Measurements from ENCODE around the gene LPP. TPM values are rescaled to one million over a fixed set of nuclear protein-coding genes. Genes with fewer than 3 reads are reported as not detected.

LPP gene
- total and polyA plus RNA-seq, 2 of the 13 experiments (the other 11 are each of a cell fraction or from before 2014, with no cell fraction given), result 19.2 to 29.9 TPM

DNA sequence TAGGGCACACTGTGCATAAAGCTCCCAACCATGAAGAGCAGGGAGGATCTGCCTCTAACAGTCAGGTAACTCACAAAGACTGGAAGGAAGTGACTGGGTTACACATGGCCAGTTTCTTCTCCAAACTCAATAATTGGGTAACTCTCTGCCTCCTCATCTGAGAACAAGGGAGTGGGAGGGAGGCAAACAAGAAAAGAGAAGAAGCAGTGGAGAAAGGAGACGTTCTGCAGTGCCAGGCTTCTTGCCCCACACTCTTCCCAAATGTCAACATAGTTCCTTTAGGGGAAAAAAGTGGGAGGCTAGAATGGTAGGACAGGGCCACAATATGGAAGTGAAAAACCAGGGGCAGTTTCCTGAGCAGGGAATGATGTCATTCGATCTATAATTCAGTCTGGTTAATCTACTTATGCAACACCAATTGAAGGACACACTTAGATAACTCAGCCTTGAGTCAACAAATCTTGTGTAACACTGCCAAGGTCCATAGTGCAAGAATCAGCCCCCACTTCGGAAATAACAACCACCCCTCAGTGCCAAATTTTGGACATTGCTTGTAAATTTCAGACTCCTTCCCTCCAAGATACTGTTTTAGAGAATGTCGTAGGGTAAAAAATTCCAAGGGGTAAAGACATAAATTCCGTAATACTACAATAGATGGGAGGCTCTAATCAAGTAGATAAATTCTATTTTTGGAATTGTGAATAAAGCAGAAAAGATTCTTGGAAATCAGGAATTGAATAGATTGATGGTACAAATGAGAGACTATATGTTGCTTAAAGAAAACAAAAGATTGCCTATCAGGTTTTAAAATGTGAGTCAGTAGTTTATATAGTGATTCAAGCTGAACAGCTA, 143.0 kb downstream of the LPP start (continued):
- TF ChIP-seq, protein P1, sequence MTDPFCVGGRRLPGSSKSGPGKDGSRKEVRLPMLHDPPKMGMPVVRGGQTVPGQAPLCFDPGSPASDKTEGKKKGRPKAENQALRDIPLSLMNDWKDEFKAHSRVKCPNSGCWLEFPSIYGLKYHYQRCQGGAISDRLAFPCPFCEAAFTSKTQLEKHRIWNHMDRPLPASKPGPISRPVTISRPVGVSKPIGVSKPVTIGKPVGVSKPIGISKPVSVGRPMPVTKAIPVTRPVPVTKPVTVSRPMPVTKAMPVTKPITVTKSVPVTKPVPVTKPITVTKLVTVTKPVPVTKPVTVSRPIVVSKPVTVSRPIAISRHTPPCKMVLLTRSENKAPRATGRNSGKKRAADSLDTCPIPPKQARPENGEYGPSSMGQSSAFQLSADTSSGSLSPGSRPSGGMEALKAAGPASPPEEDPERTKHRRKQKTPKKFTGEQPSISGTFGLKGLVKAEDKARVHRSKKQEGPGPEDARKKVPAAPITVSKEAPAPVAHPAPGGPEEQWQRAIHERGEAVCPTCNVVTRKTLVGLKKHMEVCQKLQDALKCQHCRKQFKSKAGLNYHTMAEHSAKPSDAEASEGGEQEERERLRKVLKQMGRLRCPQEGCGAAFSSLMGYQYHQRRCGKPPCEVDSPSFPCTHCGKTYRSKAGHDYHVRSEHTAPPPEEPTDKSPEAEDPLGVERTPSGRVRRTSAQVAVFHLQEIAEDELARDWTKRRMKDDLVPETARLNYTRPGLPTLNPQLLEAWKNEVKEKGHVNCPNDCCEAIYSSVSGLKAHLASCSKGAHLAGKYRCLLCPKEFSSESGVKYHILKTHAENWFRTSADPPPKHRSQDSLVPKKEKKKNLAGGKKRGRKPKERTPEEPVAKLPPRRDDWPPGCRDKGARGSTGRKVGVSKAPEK (CRISPR knock-in tag; IDR thresholded peaks at IDR 0.05; ENCODE audit: borderline replicate concordance), result peak; percentile 71; the same call in 1 of the 2 replicates
- TF ChIP-seq KAT7 (CRISPR knock-in tag; IDR thresholded peaks at IDR 0.05; ENCODE audit: borderline replicate concordance) (peak; percentile 88), ZSCAN30 (CRISPR knock-in tag; IDR thresholded peaks at IDR 0.05) (0 out of 2 replicates have a peak, but pooled peaks have one; percentile 60), ASH2L (IDR thresholded peaks at IDR 0.05; ENCODE audit: insufficient read length, low read depth, low read length) (peak; percentile 69), HOXA3 (CRISPR knock-in tag; IDR thresholded peaks at IDR 0.05) (peak; percentile 92), GZF1 (CRISPR knock-in tag; IDR thresholded peaks at IDR 0.05) (peak; percentile 59; the same call in 1 of the 2 replicates), ATF7 (IDR thresholded peaks at IDR 0.05) (peak; percentile 97), ATF7 (CRISPR knock-in tag; IDR thresholded peaks at IDR 0.05) (peak; percentile 98), HDAC6 (IDR thresholded peaks at IDR 0.05; ENCODE audit: low read depth, low read length) (no peak), ZNF766 (CRISPR knock-in tag; IDR thresholded peaks at IDR 0.05; ENCODE audit: borderline replicate concordance) (peak; percentile 32; the same call in 1 of the 2 replicates), XBP1 (CRISPR knock-in tag; IDR thresholded peaks at IDR 0.05) (no peak), KLF9 (CRISPR knock-in tag; IDR thresholded peaks at IDR 0.05; ENCODE audit: low read depth) (peak; percentile 86; the same call in 1 of the 2 replicates), CHD4 (IDR thresholded peaks at IDR 0.05; ENCODE audit: borderline replicate concordance, low read length) (peak; percentile 93; the same call in 1 of the 2 replicates), ZBTB34 (CRISPR knock-in tag; IDR thresholded peaks at IDR 0.05) (peak; percentile 90; the same call in 1 of the 2 replicates), ZNF839 (CRISPR knock-in tag; IDR thresholded peaks at IDR 0.05; ENCODE audit: borderline replicate concordance) (no peak), ZNF264 (CRISPR knock-in tag; IDR thresholded peaks at IDR 0.05) (peak; percentile 88), RARA (CRISPR knock-in tag; IDR thresholded peaks at IDR 0.05) (peak; percentile 98), TRIM24 (CRISPR knock-in tag; IDR thresholded peaks at IDR 0.05) (peak; percentile 96), ZNF292 (CRISPR knock-in tag; IDR thresholded peaks at IDR 0.05; ENCODE audit: borderline replicate concordance, low read depth) (peak; percentile 90), TSC22D2 (CRISPR knock-in tag; IDR thresholded peaks at IDR 0.05; ENCODE audit: borderline replicate concordance) (peak; percentile 93; the same call in 1 of the 2 replicates), GMEB1 (CRISPR knock-in tag; IDR thresholded peaks at IDR 0.05; ENCODE audit: borderline replicate concordance) (peak; percentile 72), ELF3 (CRISPR knock-in tag; IDR thresholded peaks at IDR 0.05) (peak; percentile 97), DR1 (CRISPR knock-in tag; IDR thresholded peaks at IDR 0.05) (no peak), SP4 (CRISPR knock-in tag; IDR thresholded peaks at IDR 0.05) (peak; percentile 36; the same call in 1 of the 2 replicates)
